Epithelial cell of esophagus (primary cell): ENCODE results near the gene JCHAIN.

Source experiments
- DNase-seq: peaks from one replicate; pipeline ENCODE4 v3.0.0; 2010; ENCODE audit warnings: low read depth
- H3K4me3 ChIP-seq: 2 replicates; pipeline ENCODE4 v1.5.1; 2011; ENCODE audit warnings: mild to moderate bottlenecking, low read length, control low read depth
- TF ChIP-seq, protein P1 (sequence below): IDR thresholded peaks from 2 replicates; pipeline ENCODE4 v1.5.1; 2011; ENCODE audit warnings: low read depth, mild to moderate bottlenecking, low read length, control low read depth, inconsistent platforms; ENCODE audit not compliant: insufficient read depth; ENCODE audit errors: missing control alignments

JCHAIN gene

DNA sequence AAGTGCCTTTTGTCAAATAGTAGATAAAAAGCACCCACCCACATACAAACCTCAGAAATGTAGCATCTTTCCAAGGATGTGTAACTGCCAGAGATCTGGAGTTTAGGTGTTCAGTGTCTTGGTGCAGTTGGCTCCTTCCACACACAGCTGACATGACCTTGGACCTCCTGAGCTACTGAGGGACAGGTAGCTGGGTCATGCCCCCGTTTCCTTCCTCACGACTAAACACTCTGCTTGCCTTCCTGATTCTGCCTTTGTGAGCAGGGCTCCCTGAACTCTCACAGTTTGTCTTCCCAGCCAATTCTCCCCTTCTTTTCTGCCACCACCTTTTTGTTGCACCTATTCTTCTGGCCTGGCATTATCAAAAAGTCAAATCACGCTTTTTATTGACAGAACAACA lies 45.3 kb upstream of the JCHAIN start:
- DNase-seq = no peak
- H3K4me3 ChIP-seq = no peak overlapping the region
- TF ChIP-seq, protein P1, sequence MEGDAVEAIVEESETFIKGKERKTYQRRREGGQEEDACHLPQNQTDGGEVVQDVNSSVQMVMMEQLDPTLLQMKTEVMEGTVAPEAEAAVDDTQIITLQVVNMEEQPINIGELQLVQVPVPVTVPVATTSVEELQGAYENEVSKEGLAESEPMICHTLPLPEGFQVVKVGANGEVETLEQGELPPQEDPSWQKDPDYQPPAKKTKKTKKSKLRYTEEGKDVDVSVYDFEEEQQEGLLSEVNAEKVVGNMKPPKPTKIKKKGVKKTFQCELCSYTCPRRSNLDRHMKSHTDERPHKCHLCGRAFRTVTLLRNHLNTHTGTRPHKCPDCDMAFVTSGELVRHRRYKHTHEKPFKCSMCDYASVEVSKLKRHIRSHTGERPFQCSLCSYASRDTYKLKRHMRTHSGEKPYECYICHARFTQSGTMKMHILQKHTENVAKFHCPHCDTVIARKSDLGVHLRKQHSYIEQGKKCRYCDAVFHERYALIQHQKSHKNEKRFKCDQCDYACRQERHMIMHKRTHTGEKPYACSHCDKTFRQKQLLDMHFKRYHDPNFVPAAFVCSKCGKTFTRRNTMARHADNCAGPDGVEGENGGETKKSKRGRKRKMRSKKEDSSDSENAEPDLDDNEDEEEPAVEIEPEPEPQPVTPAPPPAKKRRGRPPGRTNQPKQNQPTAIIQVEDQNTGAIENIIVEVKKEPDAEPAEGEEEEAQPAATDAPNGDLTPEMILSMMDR = no peak

- no peak overlapping the region for H3K4me3 ChIP-seq
- DNase-seq = no peak
- TF ChIP-seq, protein P1 = no peak
Observed at GRCh38 chr4:70709611-70710205, 43.4 kb upstream of the JCHAIN start.

DNA sequence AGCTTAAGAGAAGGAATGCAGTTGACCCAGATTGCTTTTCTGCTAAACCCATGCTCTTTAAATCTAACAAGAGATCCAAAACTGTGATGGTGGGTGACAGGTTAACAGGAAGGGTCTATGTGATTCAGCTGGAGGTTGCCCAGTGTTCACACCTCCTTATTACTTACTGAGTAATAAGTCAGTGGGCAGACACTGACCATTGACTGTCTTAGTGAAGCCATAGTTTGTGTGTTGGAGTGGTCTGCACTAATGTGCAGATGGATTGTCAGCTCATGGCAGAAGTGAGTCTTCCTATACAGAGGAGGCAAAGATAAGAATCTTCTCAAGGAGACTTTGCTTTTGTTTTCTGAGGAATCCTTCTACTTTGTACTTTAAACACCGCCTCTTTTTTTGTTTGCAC lies 40.2 kb upstream of the JCHAIN start:
- TF ChIP-seq, protein P1 = no peak
- DNase-seq = no peak
- peak overlapping the region; percentile 75 for H3K4me3 ChIP-seq

GRCh38 chr4:70706044-70706461 lies 39.7 kb upstream of the JCHAIN start:
- TF ChIP-seq, protein P1 = no peak
- DNase-seq = peak; percentile 37
- H3K4me3 ChIP-seq = peak overlapping the region; percentile 75

- DNase-seq = peak; percentile 71
- H3K4me3 ChIP-seq = peak overlapping the region; percentile 75
- TF ChIP-seq, protein P1 = no peak
Observed at GRCh38 chr4:70705183-70706043, 39.1 kb upstream of the JCHAIN start.

DNA sequence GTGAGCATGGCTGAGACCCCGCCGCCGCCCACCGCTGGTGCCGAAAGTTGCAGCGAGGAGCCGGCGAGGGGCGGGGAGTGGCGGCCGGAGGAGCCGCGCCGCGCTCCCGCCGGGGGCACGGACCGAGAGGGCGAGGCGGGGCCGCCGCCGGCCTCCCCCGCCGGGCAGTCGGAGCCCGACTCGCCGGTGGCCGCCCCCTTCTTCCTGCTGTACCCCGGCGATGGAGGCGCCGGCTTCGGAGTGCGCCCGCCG lies 38.5 kb upstream of the JCHAIN start:
- peak overlapping the region; percentile 75 for H3K4me3 ChIP-seq
- TF ChIP-seq, protein P1 = no peak
- no peak for DNase-seq
